HG03432 (cell line): Measurements from ENCODE around the gene MSRB3.
"Not testable (repeated sequence)": the region's sequence is repeated elsewhere in the genome, so short reads cannot be mapped to it uniquely, and the experiment has no call there.

Experiments used
- ATAC-seq: cut with Tn5 transposase; IDR thresholded peaks from one replicate; pipeline ENCODE4 v1.9.1; 2021; ENCODE audit warnings: mild to moderate bottlenecking, moderate library complexity; ENCODE audit not compliant: unreplicated experiment

MSRB3 gene

DNA sequence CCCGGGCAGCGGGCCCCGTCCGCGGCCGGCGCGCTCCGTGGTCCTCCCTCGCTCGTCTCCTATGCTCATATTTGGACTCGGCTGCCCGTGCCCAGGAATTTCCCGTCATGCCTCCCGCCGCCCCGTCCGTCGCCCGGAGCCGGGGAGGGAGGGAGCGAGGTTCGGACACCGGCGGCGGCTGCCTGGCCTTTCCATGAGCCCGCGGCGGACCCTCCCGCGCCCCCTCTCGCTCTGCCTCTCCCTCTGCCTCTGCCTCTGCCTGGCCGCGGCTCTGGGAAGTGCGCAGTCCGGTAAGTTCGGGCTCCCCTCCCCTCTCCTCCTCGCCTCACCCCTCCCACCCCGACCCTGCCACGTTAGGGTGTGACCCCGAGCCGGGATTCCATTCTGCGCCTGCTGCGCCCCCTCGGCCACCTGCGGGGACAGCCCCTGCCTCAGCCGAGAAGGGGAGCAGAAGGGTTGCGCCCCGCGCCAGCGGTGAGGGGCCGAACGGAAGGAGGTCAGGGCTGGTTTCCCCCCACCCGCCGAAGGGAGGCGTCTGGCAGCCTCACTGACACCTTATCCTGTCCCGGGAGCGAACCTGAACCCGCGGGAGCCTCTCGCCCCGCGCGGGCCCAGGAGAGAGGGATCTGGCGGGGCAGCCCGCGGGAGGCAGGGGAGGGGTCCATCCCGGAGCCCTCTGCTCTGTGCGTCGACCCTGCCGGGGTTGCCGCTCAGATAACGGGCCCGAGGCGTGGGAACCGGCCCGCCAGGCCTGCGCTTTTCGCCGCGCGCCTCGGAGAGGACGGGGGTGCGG lies at the start of gene MSRB3:
MSRB3 (plus strand) TSS at position 108 of the 793 bp plus-strand sequence. CDS start 29,897 bp downstream, outside the sequence.
- ATAC-seq: peak; percentile 67

DNA sequence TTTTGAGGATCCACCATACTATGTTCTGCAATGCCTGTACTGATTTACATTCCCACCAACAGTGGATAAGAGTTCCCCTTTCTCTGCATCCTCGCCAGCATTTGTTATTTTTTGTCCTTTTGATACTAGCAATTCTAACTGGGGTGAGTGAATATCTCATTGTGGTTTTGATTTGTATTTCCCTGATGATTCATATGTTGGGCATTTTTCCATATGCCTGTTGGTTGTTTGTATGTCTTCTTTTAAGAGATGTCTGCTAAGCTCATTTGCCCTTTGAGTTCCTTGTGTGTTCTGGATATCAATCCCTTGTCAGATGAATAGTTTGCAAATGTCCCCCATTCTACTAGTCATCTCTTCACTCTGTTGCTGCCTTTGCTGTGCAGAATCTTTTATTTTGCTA lies 49.0 kb upstream of the MSRB3 start:
- no peak for ATAC-seq

DNA sequence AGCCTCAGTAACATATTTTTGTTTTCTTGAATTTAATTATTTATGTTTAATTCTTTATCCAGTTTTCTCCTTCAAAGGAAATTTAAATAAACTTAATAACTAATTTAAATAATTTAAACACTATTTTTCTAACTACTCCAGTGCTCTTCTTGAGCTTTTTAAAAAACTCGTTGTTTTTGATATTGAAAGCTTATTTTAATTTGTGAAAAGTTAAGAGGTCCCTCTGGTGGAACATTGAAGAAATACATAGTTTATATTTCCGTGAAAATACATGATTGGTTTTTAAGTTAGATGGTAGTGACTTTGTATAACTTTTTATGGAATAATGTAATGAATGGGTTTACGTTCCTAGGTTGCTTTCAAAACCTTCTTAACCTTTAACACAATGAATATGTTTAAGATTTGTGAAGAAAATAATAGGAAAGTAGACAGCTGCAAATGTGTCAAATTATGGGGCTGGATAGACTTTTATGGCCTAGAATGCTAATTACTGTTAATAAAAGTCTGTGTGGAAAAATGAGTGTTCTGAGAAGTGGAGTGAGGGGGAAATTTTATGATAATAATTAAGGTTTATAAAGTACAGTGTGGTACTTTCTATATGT lies 45.9 kb upstream of the MSRB3 start:
- no peak for ATAC-seq

DNA sequence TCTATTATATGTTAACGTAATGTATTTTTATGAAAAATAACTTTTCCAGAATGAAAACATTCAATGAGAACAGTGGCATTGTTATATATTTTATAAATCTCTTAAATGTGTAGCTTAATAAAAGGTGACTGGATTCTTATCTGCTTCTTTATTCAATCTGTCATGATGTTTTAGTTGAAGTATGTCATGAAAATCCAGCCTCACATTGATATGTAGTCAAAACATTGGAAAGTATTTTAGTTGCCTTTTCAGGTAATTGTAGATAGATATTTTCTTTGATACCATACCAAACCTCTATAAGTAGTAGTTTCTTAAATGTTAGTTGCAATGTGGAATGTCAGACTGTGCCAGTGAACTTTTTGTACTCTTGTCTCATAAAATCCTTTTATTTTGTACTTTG lies 41.3 kb upstream of the MSRB3 start:
- ATAC-seq: no peak

DNA sequence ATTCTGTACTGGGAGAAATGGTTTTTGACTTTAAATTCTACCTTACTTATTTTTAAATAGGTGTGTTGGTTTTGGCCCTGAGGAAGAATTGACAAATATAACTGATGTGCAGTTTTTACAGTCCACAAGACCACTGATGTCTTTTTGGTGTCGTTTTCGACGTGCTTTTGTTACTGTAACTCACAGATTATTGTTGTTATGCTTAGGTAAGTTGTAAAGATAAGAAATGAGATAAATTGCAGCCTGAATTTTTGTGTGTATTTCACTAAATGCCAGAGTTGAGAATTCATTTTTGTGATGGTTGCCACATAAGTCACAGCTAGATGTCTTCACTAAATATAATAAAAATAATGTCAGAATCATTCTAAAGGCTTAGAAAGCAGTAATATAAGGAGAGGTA lies 39.9 kb upstream of the MSRB3 start:
- no peak for ATAC-seq

DNA sequence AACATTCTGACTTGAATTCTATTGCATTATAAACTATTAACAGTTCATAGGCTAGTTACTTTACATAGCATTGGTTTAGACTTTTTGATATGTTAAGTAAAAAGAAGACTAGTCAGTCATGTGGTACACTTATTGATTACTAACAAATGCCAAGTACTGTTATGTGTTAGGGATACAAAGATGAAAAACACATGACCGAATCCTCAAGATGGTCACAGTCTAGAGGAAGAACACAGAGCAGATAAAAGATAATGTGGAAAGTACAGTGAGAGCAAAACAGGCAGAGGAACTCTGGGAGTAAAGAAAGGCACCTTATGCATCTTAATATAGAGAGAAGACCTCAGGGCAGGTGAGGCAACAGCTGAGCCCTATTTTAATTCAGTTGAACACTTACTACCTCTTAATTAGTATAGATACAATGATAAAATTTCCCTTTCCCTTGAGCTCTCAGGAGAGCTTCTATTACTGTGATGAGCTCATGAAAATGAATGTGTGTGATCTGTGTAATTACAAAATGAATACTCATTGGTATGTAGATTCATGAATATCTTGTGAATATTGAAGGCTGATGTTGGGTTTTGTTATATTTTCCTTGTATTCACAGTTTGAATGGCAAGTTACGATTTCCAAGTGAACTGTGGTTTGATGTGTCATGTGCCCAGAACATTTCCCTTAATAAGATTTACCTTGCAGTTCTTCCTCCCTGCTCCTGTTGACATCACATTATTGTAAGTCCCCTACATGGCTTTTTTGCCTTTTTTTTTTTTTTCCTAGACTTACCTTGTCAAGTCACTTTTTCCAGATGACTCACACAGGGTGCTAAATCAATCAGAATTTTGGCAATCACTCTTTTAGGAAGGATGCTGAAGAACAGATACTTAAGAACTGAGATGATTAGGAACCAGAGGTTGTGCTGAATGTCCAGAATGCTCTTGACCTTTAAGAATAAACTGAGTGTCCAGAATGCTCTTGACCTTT lies 29.5 kb upstream of the MSRB3 start:
- ATAC-seq: no peak

DNA sequence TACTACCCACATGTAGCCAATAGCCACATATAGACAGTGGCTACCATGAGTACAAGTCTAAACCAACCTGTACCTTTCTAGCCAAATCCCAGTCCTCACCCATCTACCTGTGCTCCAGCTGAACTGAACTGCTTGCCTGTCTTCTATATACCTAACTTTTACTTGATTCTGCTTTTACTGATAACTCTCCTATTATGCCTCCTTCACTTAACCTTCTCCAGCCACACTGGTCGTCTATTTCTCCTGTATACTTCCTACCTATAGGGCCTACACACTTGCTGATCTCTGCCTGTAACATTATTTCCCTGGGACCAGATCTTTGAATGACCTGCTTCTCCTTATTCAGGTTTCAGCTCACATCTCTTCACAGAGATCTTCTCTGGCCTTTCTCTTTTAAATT lies 26.0 kb upstream of the MSRB3 start:
- no peak for ATAC-seq

DNA sequence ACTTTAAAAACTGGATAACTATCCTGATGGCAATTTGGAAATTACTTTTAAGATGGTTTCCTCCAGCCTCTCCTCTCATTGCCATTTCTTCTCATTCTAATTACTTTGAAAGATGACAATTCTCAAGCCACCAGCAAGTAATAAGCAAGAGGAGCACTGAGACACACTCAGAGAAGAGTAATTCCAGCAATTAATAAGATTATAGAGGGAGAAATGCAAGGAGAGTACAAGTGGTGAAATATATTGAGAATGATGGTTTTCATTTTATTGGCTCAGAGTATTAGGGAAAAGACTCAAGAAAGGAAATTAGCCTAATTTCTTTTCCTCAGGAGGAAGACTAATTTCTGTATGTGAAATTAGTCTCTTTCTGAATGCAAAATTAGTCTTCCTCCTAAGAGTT lies 20.5 kb upstream of the MSRB3 start:
- ATAC-seq: no peak

DNA sequence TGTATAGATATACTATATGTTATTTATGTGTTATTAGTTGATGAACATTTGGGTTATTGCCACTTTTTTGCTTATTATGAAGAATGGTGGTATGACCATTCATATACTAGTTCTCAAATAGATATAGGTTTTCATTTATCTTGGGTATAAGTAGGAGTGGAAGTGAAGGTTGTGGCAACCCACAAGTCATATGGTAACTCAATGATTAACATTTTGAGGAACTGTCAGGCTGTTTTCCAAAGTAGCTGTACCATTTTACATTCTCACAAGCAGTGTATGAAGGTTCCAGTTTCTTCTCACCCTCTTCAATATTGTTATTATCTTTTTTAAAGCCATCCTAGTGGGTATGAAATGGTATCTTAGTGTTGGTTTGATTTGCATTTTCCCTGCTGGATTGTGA lies 19.0 kb upstream of the MSRB3 start:
- no peak for ATAC-seq

DNA sequence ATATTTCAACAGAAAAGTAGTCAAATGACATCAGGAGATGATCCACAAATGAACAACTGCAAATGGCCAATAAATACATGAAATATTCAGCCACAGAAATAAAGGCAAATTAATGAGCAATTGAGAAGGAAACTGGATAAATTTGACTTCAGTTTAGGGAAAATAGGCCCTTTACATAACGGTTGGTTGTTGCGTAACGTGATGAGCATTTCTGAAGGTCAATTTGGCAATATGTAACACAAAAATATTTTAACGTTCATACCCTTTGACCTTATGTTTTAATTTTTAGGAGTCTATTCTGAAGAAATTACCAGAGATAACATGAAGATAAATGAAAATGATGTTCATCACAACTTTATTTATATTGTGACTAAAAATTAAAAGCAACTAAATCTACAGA lies 14.7 kb upstream of the MSRB3 start:
- ATAC-seq: no peak

DNA sequence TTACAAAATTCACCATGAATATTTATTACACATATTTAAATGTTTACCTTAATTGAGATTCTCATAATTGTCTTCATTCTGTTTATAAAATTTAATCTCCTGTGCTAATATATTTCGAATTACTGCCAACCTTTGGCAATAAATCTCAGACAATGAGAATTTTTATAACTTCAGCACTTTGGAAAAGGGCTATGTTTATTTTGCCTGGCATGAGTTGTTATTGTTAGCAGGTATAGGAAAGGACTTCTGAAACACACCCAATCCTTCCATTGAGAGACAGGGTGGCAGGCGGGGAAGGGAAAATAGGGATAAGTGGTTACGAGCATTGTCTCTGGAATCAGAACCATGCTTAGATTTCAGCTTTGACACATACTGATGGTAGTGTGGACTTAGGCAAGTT lies 12.1 kb upstream of the MSRB3 start:
- ATAC-seq: no peak

DNA sequence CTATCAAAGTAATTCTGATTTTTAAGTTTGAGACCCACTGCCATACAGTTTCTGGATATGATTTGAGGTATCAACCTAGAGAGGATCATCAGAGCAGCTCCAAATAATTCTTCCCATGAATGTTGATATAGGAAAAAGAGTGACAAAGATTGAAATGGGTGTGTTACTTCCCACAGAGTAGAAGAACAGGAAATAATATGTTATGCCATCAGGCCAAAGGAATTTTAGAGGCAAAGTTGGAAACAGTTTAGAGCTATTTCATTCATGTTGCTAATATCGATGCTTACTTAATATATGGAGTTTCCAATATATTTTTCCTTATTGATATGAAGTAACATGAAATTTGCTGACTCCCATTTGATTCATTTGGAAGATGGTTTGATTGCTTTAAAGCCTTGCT lies 8.9 kb upstream of the MSRB3 start:
- ATAC-seq: no peak

DNA sequence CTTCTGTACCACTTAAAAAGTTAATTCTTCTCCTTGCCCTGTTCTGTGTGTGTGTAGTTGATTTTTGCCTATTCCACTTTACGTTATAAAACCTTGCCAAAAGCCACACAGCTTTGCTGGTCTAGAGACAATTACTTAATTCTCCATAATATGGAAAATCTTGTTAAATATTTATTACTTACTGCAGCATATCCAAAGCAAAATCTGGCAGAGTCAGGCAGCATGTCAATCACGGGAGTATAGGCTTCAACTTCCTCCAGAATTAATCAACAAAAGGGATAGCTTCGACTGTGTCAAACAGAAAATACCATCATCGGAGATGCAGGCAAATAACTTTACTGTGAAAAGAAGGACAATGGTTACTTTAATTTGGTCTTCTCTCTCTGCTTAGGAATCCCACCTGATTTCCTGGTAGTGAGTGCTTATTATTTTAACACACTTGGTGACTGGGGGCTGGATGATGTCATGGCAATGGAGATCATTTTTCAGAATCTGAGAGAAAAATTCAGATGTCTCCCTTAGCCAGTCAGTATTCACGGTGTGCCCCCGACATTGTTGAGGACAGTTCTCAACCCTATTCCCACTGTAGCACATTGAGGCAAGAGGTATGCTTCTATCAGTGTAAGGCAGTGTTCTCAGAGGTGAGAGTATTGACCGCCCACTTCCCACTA lies 3.7 kb upstream of the MSRB3 start:
- no peak for ATAC-seq

DNA sequence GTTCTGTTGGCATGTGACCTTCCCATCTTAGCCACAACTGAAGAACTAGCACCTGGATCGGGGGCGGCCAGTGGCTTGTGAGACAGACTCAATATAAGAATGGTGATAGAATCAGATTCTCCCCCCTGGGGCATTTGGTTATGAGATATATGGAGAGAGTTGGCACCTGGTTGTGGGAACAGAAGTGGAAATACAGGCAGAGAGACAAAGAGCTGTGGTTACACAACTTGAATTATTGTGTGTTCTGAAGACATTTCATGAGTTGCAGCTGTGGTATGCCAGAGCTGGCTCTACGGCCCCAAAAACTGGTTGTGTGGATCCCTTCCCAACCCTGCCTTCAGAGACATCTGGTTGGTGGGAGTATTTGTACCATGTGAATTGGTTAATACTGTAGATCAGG lies 2.9 kb upstream of the MSRB3 start:
- no peak for ATAC-seq

DNA sequence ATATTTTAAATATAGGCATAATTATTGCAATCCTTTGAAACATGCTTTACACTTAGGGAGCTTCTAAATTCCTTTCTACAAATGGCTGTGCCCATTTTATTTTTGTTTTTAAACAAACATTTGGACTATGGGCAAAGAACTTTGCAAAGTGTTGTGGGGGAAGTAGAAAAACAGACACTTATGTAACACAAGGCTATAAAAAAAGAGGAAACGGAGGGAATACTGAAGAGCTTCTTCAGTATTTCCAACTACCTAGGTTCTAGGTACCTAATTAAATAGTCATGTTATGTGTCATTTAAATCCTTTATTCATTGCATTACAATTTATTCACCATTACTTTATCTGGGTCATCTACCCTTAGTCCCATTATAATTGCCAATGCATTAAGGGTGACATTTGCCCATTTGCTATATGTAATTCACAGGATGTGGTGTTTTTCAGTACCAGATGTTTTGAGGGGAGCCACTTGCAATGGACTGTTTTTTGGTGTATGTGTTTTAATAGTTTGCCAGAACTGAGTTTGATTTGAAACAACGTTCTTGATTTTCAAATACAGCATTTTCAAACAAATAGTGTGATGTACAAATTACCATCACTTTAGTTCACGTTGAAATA lies 1.5 kb upstream of the MSRB3 start:
- ATAC-seq: no peak

DNA sequence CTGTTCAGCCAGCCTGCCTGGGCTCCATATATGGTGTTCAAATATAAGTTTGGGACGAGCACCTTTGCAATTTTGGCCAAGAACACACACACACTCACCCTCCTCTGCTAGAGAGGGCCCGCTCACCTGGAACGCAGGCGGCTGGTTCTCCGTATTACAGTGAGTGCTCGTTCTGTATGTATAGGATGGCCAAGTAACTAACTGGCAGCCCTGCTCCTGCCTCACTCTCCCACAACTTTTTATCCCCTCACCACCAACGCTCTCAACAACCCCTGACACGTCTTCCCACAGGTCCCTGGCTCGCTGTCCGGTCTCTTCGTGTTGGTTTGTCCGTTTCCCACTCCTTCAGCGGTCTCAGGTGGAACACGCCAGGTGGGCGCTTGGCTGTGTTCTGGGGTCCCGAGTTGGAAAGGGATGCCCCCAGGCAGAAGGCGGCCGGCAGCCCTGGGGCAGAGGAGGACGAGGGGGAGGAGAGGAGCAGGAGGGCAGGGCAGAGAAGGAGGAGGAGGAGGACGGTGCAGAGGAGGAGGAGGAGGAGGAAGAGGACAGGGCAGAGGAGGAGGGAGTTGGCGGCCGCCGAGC lies 398 bp upstream of the MSRB3 start:
- ATAC-seq: no peak

DNA sequence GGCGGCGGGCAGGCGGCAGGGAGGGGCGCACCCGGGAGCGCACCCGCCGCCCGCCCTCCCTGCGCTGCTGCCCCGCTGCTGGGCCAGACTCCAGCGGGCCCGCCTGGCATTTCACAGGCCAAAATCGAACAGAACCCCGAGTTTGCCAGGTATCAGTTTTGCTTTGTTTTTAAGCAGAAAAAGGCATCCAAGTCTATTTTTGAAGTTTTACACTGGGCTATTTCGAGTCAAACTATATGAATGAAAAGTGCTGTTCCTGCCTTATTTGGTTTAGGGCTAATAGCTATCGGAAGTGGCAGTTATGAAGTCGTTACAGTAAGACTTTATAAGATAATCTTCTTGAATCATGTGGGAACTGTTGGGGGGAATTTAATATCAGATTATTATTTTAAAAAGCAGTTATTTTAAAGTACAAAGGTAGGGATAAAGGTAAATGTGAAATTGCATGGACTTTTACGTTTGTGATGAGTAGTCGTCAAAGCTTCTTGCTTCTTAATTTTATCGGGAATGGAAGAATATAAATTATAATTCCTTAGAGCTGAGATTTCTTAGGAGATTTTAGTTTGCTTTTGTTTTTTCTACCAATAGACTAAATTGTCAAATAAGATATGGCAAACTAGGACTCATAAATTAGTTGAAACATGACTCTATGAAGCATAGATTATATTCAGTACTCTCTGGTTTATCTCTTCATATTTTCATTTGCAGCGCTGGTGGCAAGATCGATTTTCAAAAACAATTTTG lies 1.1 kb downstream of the MSRB3 start:
- peak; percentile 12 for ATAC-seq

DNA sequence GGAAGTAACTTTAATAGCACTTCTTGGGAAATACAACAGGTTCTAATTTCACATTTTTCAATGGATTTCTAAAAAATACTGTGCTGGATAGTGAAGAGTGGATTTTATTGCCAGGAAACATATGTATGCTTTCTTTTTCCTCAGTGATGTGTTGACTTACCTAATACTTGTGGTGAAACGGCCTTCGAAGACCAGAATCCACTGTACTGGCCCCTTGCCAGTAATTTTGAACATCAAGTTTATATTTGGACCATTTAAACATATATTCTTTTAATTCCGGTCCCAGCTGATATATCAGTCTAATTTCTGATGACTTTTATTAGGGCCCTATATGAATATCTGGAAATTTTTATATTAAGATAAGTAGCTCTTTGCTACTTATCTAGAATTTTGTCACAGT lies 1.8 kb downstream of the MSRB3 start:
- no peak for ATAC-seq

DNA sequence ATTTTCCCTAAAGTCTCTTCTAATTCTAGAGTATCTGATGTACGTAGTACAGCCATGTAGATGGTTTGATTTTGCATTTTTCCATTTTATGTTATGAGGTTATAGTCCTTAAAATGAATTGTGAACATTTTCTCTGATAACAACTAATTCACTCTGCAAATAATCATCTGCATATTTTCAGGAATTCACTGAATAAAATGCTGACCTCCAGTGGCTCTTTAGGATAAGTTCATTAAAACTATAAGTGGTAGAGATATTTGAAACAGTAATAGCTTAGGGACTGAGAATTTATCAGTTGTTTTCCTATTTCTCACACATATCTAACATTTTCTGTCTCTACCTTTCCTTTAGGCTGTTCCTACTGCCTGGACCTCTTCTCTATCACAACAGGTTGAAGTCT lies 4.4 kb downstream of the MSRB3 start:
- no peak for ATAC-seq

DNA sequence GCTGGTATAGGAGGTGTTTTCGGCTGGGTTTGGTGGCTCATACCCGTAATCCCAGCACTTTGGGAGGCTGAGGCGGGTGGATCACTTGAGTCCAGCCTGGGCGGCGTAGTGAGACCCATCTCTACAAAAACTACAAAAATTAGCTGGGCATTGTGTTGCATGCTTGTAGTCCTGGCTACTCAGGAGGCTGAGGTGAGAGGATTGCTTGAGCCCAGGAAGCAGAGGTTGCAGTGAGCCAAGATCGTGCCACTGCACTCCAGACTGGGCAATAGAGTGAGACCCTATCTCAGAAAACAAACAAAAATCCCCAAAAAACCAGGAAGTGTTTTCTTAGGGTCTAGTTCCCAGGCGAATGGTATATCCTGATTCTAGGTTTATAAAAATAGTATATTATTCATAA lies 7.0 kb downstream of the MSRB3 start:
- ATAC-seq: not testable (repeated sequence)
